NB4 (cell line): ENCODE measurements around the gene FYCO1.

Source experiments
- DNase-seq: peaks from one replicate; pipeline ENCODE4 v3.0.0; 2010; ENCODE audit warnings: low read depth
- H3K4me3 ChIP-seq: one replicate; pipeline ENCODE4 v1.5.1; 2011; ENCODE audit warnings: mild to moderate bottlenecking, low read depth, low read length, moderate library complexity
- CTCF ChIP-seq: IDR thresholded peaks from one replicate; pipeline ENCODE4 v1.5.1; 2012; ENCODE audit warnings: low read depth, low read length
- MAX ChIP-seq: IDR thresholded peaks from 2 replicates; pipeline ENCODE4 v1.6.1; 2011; ENCODE audit warnings: low read depth, low read length
- MYC ChIP-seq: IDR thresholded peaks from 2 replicates; pipeline ENCODE4 v1.6.1; 2011; ENCODE audit warnings: low read depth, low read length
- POLR2A ChIP-seq: IDR thresholded peaks from 2 replicates; pipeline ENCODE4 v1.6.1; 2011; ENCODE audit warnings: mild to moderate bottlenecking; ENCODE audit not compliant: insufficient read length; ENCODE audit errors: extremely low read depth

FYCO1 gene

GRCh38 chr3:46029953-46030543 is 34.4 kb upstream of the FYCO1 start:
- TF ChIP-seq POLR2A (no peak), MYC (no peak), MAX (no peak), CTCF (no peak)
- H3K4me3 ChIP-seq: no peak overlapping the region
- no peak for DNase-seq

- H3K4me3 ChIP-seq: no peak overlapping the region
- TF ChIP-seq CTCF (no peak), MYC (no peak), MAX (no peak), POLR2A (no peak)
- peak; percentile 45 for DNase-seq
These were observed 32.2 kb upstream of the FYCO1 start for GRCh38 chr3:46027736-46028397.

- H3K4me3 ChIP-seq: no peak within 1 kb of the TSS
- TF ChIP-seq CTCF (no peak), POLR2A (no peak), MYC (no peak), MAX (no peak)
- DNase-seq: no peak
These were observed 31.5 kb upstream of the FYCO1 start, which contains the start of gene XCR1 for GRCh38 chr3:46027021-46027705. Gene XCR1 (minus strand): TSS chr3:46027483. CDS start chr3:46021947, 5,536 bp downstream.

GRCh38 chr3:46025139-46025538 is 29.5 kb upstream of the FYCO1 start:
- TF ChIP-seq MYC (no peak), CTCF (no peak), MAX (no peak), POLR2A (no peak)
- H3K4me3 ChIP-seq: no peak overlapping the region

GRCh38 chr3:46024131-46024530 is 28.5 kb upstream of the FYCO1 start:
- no peak overlapping the region for H3K4me3 ChIP-seq
- TF ChIP-seq POLR2A: no peak
- TF ChIP-seq CTCF: no peak
- TF ChIP-seq MAX: no peak
- TF ChIP-seq MYC: no peak
- no peak for DNase-seq

More at GRCh38 chr3:46025139-46025538, 29.5 kb upstream of the FYCO1 start:
- DNase-seq: no peak
